ENCODE data around the gene LEP. TPM values are rescaled to one million over a fixed set of nuclear protein-coding genes. Genes with fewer than 3 reads are reported as not detected.

LEP gene
- total and polyA plus RNA-seq, 4 donors: 0.05 to 0.97 (median 0.45) TPM; not detected in 1

GRCh38 chr7:128209229-128210035, 31.6 kb upstream of the LEP start:
- 29% methylated on average over 28 of the region's 28 CpGs for WGBS, 2 donors
- H3K4me3 ChIP-seq (ENCODE audit: low read length in 2 of 2): no peak overlapping the region
- DNase-seq (peak; percentile 72 to 86), ATAC-seq (ENCODE audit: low FRiP score) (peak; percentile 92)
- no peaks in the 10 kb centered on the region for H3K4me1 ChIP-seq (ENCODE audit: control insufficient read depth in 1 of 2, insufficient read depth in 2 of 2, low read length in 2 of 2)
- H3K36me3 ChIP-seq (ENCODE audit: control insufficient read depth in 1 of 2, insufficient read depth in 2 of 2, low read length in 1 of 2): no peaks in the 10 kb centered on the region
- H3K27ac ChIP-seq (ENCODE audit: low read depth in 1 of 2, low read length in 2 of 2): no peak overlapping the region
- no peaks in the 10 kb centered on the region for H3K9me3 ChIP-seq (ENCODE audit: control insufficient read depth, low read length)
- H3K27me3 ChIP-seq (ENCODE audit: control insufficient read depth in 1 of 2, insufficient read depth in 2 of 2, low read length in 1 of 2): no peaks in the 10 kb centered on the region
- intact Hi-C loops (cut with DNase I): loop anchor here (1.0 to 10.0 kb wide), 4 partner anchors 74 to 705 kb away; no protein-coding TSS in a partner anchor

GRCh38 chr7:128210036-128210347, 31.1 kb upstream of the LEP start:
- H3K9me3 ChIP-seq (ENCODE audit: control insufficient read depth, low read length): no peaks in the 10 kb centered on the region
- intact Hi-C loops (cut with DNase I): loop anchor here in 1 of 2 donors (5.0 kb wide), 1 partner anchor 78 kb away; no protein-coding TSS in a partner anchor
- DNase-seq (no peak), ATAC-seq (ENCODE audit: low FRiP score) (no peak)
- no peak overlapping the region for H3K4me3 ChIP-seq (ENCODE audit: low read length in 2 of 2)
- no peaks in the 10 kb centered on the region for H3K27me3 ChIP-seq (ENCODE audit: control insufficient read depth in 1 of 2, insufficient read depth in 2 of 2, low read length in 1 of 2)
- 26 to 31% methylated on average over 3 of the region's 3 CpGs for WGBS, 2 donors
- H3K27ac ChIP-seq (ENCODE audit: low read depth in 1 of 2, low read length in 2 of 2): no peak overlapping the region
- no peaks in the 10 kb centered on the region for H3K4me1 ChIP-seq (ENCODE audit: control insufficient read depth in 1 of 2, insufficient read depth in 2 of 2, low read length in 2 of 2)
- no peaks in the 10 kb centered on the region for H3K36me3 ChIP-seq (ENCODE audit: control insufficient read depth in 1 of 2, insufficient read depth in 2 of 2, low read length in 1 of 2)

GRCh38 chr7:128210590-128211570, 30.2 kb upstream of the LEP start:
- Histone ChIP-seq H3K36me3 (ENCODE audit: control insufficient read depth in 1 of 2, insufficient read depth in 2 of 2, low read length in 1 of 2) (no peaks in the 10 kb centered on the region), H3K4me1 (ENCODE audit: control insufficient read depth in 1 of 2, insufficient read depth in 2 of 2, low read length in 2 of 2) (no peaks in the 10 kb centered on the region), H3K27ac (ENCODE audit: low read depth in 1 of 2, low read length in 2 of 2) (no peak overlapping the region), H3K4me3 (ENCODE audit: low read length in 2 of 2) (no peak overlapping the region), H3K27me3 (ENCODE audit: control insufficient read depth in 1 of 2, insufficient read depth in 2 of 2, low read length in 1 of 2) (no peaks in the 10 kb centered on the region), H3K9me3 (ENCODE audit: control insufficient read depth, low read length) (no peaks in the 10 kb centered on the region)
- intact Hi-C loops (cut with DNase I): loop anchor here in 1 of 2 donors (5.0 kb wide), 1 partner anchor 79 kb away; no protein-coding TSS in a partner anchor
- peak in 1 of 2 donors; percentile 40 for DNase-seq
- WGBS, 2 donors: 69 to 71% methylated on average over 19 of the region's 19 CpGs
- ATAC-seq (ENCODE audit: low FRiP score): no peak

GRCh38 chr7:128211626-128212025, 29.5 kb upstream of the LEP start:
- H3K27me3 ChIP-seq (ENCODE audit: control insufficient read depth in 1 of 2, insufficient read depth in 2 of 2, low read length in 1 of 2): no peaks in the 10 kb centered on the region
- ATAC-seq (ENCODE audit: low FRiP score) (no peak), DNase-seq (peak in 1 of 2 donors; percentile 26)
- H3K36me3 ChIP-seq (ENCODE audit: control insufficient read depth in 1 of 2, insufficient read depth in 2 of 2, low read length in 1 of 2): no peaks in the 10 kb centered on the region
- H3K9me3 ChIP-seq (ENCODE audit: control insufficient read depth, low read length): no peaks in the 10 kb centered on the region
- H3K4me1 ChIP-seq (ENCODE audit: control insufficient read depth in 1 of 2, insufficient read depth in 2 of 2, low read length in 2 of 2): no peaks in the 10 kb centered on the region
- no peak overlapping the region for H3K27ac ChIP-seq (ENCODE audit: low read depth in 1 of 2, low read length in 2 of 2)
- H3K4me3 ChIP-seq (ENCODE audit: low read length in 2 of 2): no peak overlapping the region
- 53 to 55% methylated on average over 4 of the region's 4 CpGs for WGBS, 2 donors
- intact Hi-C loops (cut with DNase I): loop anchor here in 1 of 2 donors (5.0 kb wide), 1 partner anchor 79 kb away; no protein-coding TSS in a partner anchor

GRCh38 chr7:128214463-128214862, 26.6 kb upstream of the LEP start:
- Histone ChIP-seq H3K36me3 (ENCODE audit: control insufficient read depth in 1 of 2, insufficient read depth in 2 of 2, low read length in 1 of 2) (no peaks in the 10 kb centered on the region), H3K9me3 (ENCODE audit: control insufficient read depth, low read length) (no peaks in the 10 kb centered on the region), H3K4me1 (ENCODE audit: control insufficient read depth in 1 of 2, insufficient read depth in 2 of 2, low read length in 2 of 2) (no peaks in the 10 kb centered on the region), H3K4me3 (ENCODE audit: low read length in 2 of 2) (no peak overlapping the region), H3K27ac (ENCODE audit: low read depth in 1 of 2, low read length in 2 of 2) (no peak overlapping the region), H3K27me3 (ENCODE audit: control insufficient read depth in 1 of 2, insufficient read depth in 2 of 2, low read length in 1 of 2) (no peaks in the 10 kb centered on the region)
- DNase-seq (no peak), ATAC-seq (ENCODE audit: low FRiP score) (no peak)
- intact Hi-C loops (cut with DNase I): loop anchor here in 1 of 2 donors (5.0 kb wide), 1 partner anchor 82 kb away; no protein-coding TSS in a partner anchor
- WGBS, 2 donors: 97 to 100% methylated on average over 1 of the region's 1 CpG

GRCh38 chr7:128215281-128215680, 25.8 kb upstream of the LEP start:
- intact Hi-C loops (cut with DNase I): no loop called here
- no peak for ATAC-seq (ENCODE audit: low FRiP score)
- Histone ChIP-seq H3K27ac (ENCODE audit: low read depth in 1 of 2, low read length in 2 of 2) (no peak overlapping the region), H3K36me3 (ENCODE audit: control insufficient read depth in 1 of 2, insufficient read depth in 2 of 2, low read length in 1 of 2) (no peaks in the 10 kb centered on the region), H3K4me1 (ENCODE audit: control insufficient read depth in 1 of 2, insufficient read depth in 2 of 2, low read length in 2 of 2) (no peaks in the 10 kb centered on the region), H3K9me3 (ENCODE audit: control insufficient read depth, low read length) (no peaks in the 10 kb centered on the region), H3K27me3 (ENCODE audit: control insufficient read depth in 1 of 2, insufficient read depth in 2 of 2, low read length in 1 of 2) (no peaks in the 10 kb centered on the region), H3K4me3 (ENCODE audit: low read length in 2 of 2) (no peak overlapping the region)
- 44 to 45% methylated on average over 3 of the region's 3 CpGs for WGBS, 2 donors
- DNase-seq: no peak

GRCh38 chr7:128215739-128216138, 25.3 kb upstream of the LEP start:
- ATAC-seq (ENCODE audit: low FRiP score) (no peak), DNase-seq (peak in 1 of 2 donors; percentile 40)
- no peaks in the 10 kb centered on the region for H3K36me3 ChIP-seq (ENCODE audit: control insufficient read depth in 1 of 2, insufficient read depth in 2 of 2, low read length in 1 of 2)
- H3K4me3 ChIP-seq (ENCODE audit: low read length in 2 of 2): no peak overlapping the region
- 25 to 38% methylated on average over 1 of the region's 1 CpG for WGBS, 2 donors
- no peaks in the 10 kb centered on the region for H3K4me1 ChIP-seq (ENCODE audit: control insufficient read depth in 1 of 2, insufficient read depth in 2 of 2, low read length in 2 of 2)
- no peaks in the 10 kb centered on the region for H3K9me3 ChIP-seq (ENCODE audit: control insufficient read depth, low read length)
- no peaks in the 10 kb centered on the region for H3K27me3 ChIP-seq (ENCODE audit: control insufficient read depth in 1 of 2, insufficient read depth in 2 of 2, low read length in 1 of 2)
- no peak overlapping the region for H3K27ac ChIP-seq (ENCODE audit: low read depth in 1 of 2, low read length in 2 of 2)
- intact Hi-C loops (cut with DNase I): no loop called here

GRCh38 chr7:128217030-128217805, 23.9 kb upstream of the LEP start:
- WGBS, 2 donors: 84 to 88% methylated on average over 12 of the region's 12 CpGs
- intact Hi-C loops (cut with DNase I): no loop called here
- Histone ChIP-seq H3K4me1 (ENCODE audit: control insufficient read depth in 1 of 2, insufficient read depth in 2 of 2, low read length in 2 of 2) (no peaks in the 10 kb centered on the region), H3K4me3 (ENCODE audit: low read length in 2 of 2) (no peak overlapping the region), H3K9me3 (ENCODE audit: control insufficient read depth, low read length) (no peaks in the 10 kb centered on the region), H3K27ac (ENCODE audit: low read depth in 1 of 2, low read length in 2 of 2) (no peak overlapping the region), H3K36me3 (ENCODE audit: control insufficient read depth in 1 of 2, insufficient read depth in 2 of 2, low read length in 1 of 2) (no peaks in the 10 kb centered on the region), H3K27me3 (ENCODE audit: control insufficient read depth in 1 of 2, insufficient read depth in 2 of 2, low read length in 1 of 2) (no peaks in the 10 kb centered on the region)
- DNase-seq (peak in 1 of 2 donors; percentile 76), ATAC-seq (ENCODE audit: low FRiP score) (no peak)

All from aorta (tissue), 5 donors.